GM12872 (cell line): ENCODE data around the gene SLC18B1.

Source experiments
- CTCF ChIP-seq: IDR thresholded peaks from 3 replicates; pipeline ENCODE4 v1.5.1; 2011; ENCODE audit warnings: low read depth, mild to moderate bottlenecking, low read length, moderate library complexity; ENCODE audit not compliant: insufficient read depth

Gene SLC18B1

GRCh38 chr6:132751306-132751705, 47.1 kb downstream of the SLC18B1 start:
- no peak for TF ChIP-seq CTCF

GRCh38 chr6:132750455-132751248, 47.8 kb downstream of the SLC18B1 start:
- TF ChIP-seq CTCF = no peak

- TF ChIP-seq CTCF = no peak
Measured at GRCh38 chr6:132749111-132749510, 49.3 kb downstream of the SLC18B1 start.

- TF ChIP-seq CTCF = no peak
Measured at GRCh38 chr6:132748446-132748845, 50.0 kb downstream of the SLC18B1 start.

DNA sequence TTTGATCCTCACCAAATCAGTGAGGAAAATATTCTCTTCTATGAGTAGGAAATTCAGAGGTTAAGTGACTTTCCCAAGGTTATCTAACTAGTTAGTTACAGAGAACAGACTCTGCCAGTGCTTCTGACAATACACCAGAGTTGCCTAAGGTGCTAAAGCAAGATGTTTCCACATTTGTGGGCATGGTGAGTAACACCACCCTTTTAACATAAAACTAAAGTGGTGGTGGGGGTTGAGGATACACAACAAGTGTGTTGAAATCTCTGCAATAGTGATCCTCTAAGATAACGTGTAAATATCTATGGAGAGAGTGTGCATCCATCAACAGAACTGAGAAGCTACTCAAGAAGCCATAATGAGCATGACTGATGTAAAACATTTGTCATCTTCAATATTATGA, 52.4 kb downstream of the SLC18B1 start:
- TF ChIP-seq CTCF = no peak

DNA sequence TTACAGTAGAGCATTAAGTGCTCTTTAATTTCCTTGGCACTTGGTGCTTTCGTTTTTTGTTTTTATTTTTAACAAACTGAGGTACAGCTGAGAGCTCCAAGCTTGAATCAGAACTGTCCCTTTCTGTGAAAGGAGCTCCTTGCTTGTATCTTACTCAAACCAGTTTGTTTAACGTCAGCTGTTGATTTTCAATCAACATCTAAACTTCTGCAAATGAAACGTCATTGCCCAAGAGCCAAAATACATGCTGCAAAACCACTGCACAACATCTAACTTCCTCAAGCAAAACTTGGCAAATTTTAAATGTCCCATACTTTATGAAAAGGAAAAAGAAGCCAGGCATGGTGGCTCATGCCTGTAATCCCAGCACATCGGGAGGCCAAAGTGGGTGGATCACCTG, 55.9 kb downstream of the SLC18B1 start:
- no peak for TF ChIP-seq CTCF

- TF ChIP-seq CTCF = no peak
Measured at GRCh38 chr6:132741281-132741680, 57.2 kb downstream of the SLC18B1 start.
